ENCODE results near the gene C12orf56. TPM values are rescaled to one million over a fixed set of nuclear protein-coding genes. Genes with fewer than 3 reads are reported as not detected.

The C12orf56 gene
- total RNA-seq, 4 donors from 2014 or later, result not detected

GRCh38 chr12:64222009-64222765, 168.4 kb downstream of the C12orf56 start, which contains the start of gene KICS2:
Gene KICS2 (minus strand): TSS chr12:64222296. CDS start chr12:64222237, 59 bp downstream.
- no peak for TF ChIP-seq CTCF (IDR thresholded peaks at IDR 0.05; ENCODE audit: low read depth)

DNA sequence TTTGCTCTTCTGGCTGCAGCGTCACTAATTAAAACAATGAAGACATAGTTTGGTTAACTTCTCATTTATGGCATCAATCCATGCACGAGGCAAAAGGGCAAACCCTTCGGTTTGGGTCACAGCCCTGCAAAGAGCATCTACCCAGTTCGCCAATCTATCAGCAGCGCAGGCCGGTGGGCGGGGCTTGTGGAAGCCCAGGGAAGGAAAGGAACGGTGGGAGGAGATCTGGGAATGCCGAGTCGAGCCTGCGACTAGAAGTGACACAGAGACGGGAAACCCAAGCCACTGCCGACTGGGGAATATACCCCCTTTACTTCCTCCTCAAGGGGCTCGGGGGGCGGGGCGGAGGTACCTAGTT, 168.9 kb downstream of the C12orf56 start:
- no peak for TF ChIP-seq CTCF (IDR thresholded peaks at IDR 0.05; ENCODE audit: low read depth)

DNA sequence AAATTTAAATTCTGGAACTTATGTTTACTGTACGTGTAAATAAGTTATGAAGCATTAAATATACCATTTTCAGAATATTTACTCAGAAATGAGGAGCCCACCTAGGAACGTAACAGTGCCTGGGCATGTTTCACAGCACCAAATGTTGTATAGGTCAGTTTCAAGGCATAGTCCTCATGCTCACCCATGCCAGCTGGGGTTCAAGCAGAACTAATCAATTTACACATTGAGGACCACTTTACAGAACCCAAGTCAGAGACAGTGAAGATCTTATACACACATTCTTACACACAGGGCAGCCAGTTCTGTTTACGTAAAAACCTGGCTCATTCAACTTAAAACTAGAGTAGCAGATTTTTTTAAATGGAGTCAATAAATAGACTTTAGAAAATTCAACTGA, 170.5 kb downstream of the C12orf56 start:
- no peak for TF ChIP-seq CTCF (IDR thresholded peaks at IDR 0.05; ENCODE audit: low read depth)

DNA sequence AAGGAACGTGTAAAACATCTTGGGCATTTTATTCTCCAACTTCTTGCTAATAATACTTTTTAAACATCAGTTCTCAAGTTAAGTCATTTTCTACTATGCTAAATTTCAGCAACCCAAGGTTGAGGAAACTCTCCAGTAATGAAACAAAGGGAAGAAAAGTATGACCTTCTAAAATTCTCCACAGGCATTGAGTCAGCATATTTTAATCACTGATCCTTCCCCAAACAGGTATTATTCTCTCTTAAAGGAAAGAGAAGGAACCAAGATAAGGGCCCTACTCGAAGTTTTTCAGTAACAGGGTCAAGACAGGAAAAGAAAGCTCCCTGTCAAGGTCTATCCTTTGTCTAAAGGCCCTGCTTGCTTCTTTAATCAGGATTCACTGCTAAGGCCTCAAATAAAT, 171.4 kb downstream of the C12orf56 start:
- no peak for TF ChIP-seq CTCF (IDR thresholded peaks at IDR 0.05; ENCODE audit: low read depth)

GRCh38 chr12:64218597-64218996, 172.0 kb downstream of the C12orf56 start:
- no peak for TF ChIP-seq CTCF (IDR thresholded peaks at IDR 0.05; ENCODE audit: low read depth)

DNA sequence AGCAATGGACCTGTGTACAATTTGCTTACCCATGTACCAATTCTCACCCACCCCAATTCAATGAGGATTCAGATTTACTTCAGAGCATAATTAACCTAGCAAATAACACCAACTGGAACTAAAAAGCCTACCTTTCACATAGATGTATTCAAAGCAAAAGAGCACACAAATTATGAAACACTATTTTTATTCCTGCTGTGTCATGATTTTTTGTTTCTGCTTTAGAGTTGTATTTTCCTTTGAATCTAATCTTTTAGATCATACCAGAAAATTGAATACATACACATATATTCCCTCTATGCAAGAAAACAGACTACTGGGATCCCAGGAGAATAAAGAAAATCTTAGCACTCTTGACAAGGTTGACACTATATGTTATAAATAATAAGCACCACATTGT, 174.3 kb downstream of the C12orf56 start:
- no peak for TF ChIP-seq CTCF (IDR thresholded peaks at IDR 0.05; ENCODE audit: low read depth)

Small RNA genes within 50 kb of the gene (small RNA-seq; reads per million reads assigned to genes)
- gene RF01210 (not detected), gene RNU5A-7P (not detected)

Other genes with a start within 250 kb of the C12orf56 start
- 10 to 100 TPM in 2 of 4 donors, 1 to 10 TPM in 2; 8.3 to 12.1 (median 9.5) TPM for gene KICS2, start 168.5 kb downstream of the C12orf56 start, total RNA-seq
- gene XPOT, start 13.6 kb upstream of the C12orf56 start, total RNA-seq, result 100 to 1,000 TPM in 1 of 4 donors, 10 to 100 TPM in 3; 53.7 to 116 (median 69.7) TPM
- 10 to 100 TPM; 27.7 to 60.5 (median 38.6) TPM for gene TBK1, start 61.4 kb upstream of the C12orf56 start, total RNA-seq
- 10 to 100 TPM; 19.4 to 46.2 (median 30.1) TPM for gene RASSF3, start 219.7 kb upstream of the C12orf56 start, total RNA-seq

Measured in subcutaneous adipose tissue (tissue), 4 donors.